Measurements from ENCODE around the gene BTBD2. TPM values are rescaled to one million over a fixed set of nuclear protein-coding genes. Genes with fewer than 3 reads are reported as not detected.
A peak's percentile ranks its signal among the peaks of the same experiment; 100 is the strongest.

Gene BTBD2
- total RNA-seq, 1 experiment from 2014 or later = 65.3 TPM

- H3K4me1 Mint-ChIP-seq (ENCODE audit: low read depth, unreplicated experiment) = peaks cover 4% of the 10 kb centered on the region
- no peak for TF ChIP-seq CTCF (IDR thresholded peaks at IDR 0.05; ENCODE audit: unreplicated experiment)
- CTCF ChIA-PET = no interaction called here
- H3K27ac Mint-ChIP-seq (ENCODE audit: unreplicated experiment) = peak overlapping the region; percentile 50
- DNase-seq = no peak
- no TSS peak for BruUV-seq (replicated peaks)
- no peaks in the 10 kb centered on the region for H3K27me3 Mint-ChIP-seq (ENCODE audit: unreplicated experiment)
- H3K36me3 Mint-ChIP-seq (ENCODE audit: insufficient read depth, unreplicated experiment) = peaks cover 31% of the 10 kb centered on the region
- intact Hi-C loops (cut with micrococcal nuclease; ENCODE audit: unreplicated experiment) = no loop called here
- H3K4me3 Mint-ChIP-seq (ENCODE audit: low read depth, unreplicated experiment) = peak overlapping the region; percentile 70
- H3K9me3 Mint-ChIP-seq (ENCODE audit: low read depth, unreplicated experiment) = no peaks in the 10 kb centered on the region
These were observed 545 bp downstream of the BTBD2 start for GRCh38 chr19:2014731-2015607.

- Mint-ChIP-seq H3K4me3 (ENCODE audit: low read depth, unreplicated experiment) (peak overlapping the region; percentile 70), H3K36me3 (ENCODE audit: insufficient read depth, unreplicated experiment) (peaks cover 31% of the 10 kb centered on the region), H3K9me3 (ENCODE audit: low read depth, unreplicated experiment) (no peaks in the 10 kb centered on the region), H3K4me1 (ENCODE audit: low read depth, unreplicated experiment) (no peaks in the 10 kb centered on the region), H3K27me3 (ENCODE audit: unreplicated experiment) (no peaks in the 10 kb centered on the region), H3K27ac (ENCODE audit: unreplicated experiment) (no peak overlapping the region)
- BruUV-seq (replicated peaks) = no TSS peak
- CTCF ChIA-PET = no interaction called here
- DNase-seq = no peak
- TF ChIP-seq CTCF (IDR thresholded peaks at IDR 0.05; ENCODE audit: unreplicated experiment) = no peak
- intact Hi-C loops (cut with micrococcal nuclease; ENCODE audit: unreplicated experiment) = no loop called here
These were observed 1.4 kb downstream of the BTBD2 start for GRCh38 chr19:2014131-2014571.

- Mint-ChIP-seq H3K36me3 (ENCODE audit: insufficient read depth, unreplicated experiment) (peaks cover 31% of the 10 kb centered on the region), H3K27me3 (ENCODE audit: unreplicated experiment) (no peaks in the 10 kb centered on the region), H3K4me1 (ENCODE audit: low read depth, unreplicated experiment) (no peaks in the 10 kb centered on the region), H3K4me3 (ENCODE audit: low read depth, unreplicated experiment) (peak overlapping the region; percentile 70), H3K9me3 (ENCODE audit: low read depth, unreplicated experiment) (no peaks in the 10 kb centered on the region), H3K27ac (ENCODE audit: unreplicated experiment) (no peak overlapping the region)
- CTCF ChIA-PET = no interaction called here
- intact Hi-C loops (cut with micrococcal nuclease; ENCODE audit: unreplicated experiment) = no loop called here
- no TSS peak for BruUV-seq (replicated peaks)
- DNase-seq = no peak
- TF ChIP-seq CTCF (IDR thresholded peaks at IDR 0.05; ENCODE audit: unreplicated experiment) = no peak
These were observed 1.9 kb downstream of the BTBD2 start for GRCh38 chr19:2013683-2013961.

GRCh38 chr19:2012941-2013682, 2.4 kb downstream of the BTBD2 start:
- H3K27ac Mint-ChIP-seq (ENCODE audit: unreplicated experiment) = no peak overlapping the region
- no peaks in the 10 kb centered on the region for H3K27me3 Mint-ChIP-seq (ENCODE audit: unreplicated experiment)
- CTCF ChIA-PET = no interaction called here
- TF ChIP-seq CTCF (IDR thresholded peaks at IDR 0.05; ENCODE audit: unreplicated experiment) = no peak
- H3K4me3 Mint-ChIP-seq (ENCODE audit: low read depth, unreplicated experiment) = peak overlapping the region; percentile 70
- intact Hi-C loops (cut with micrococcal nuclease; ENCODE audit: unreplicated experiment) = no loop called here
- peaks cover 31% of the 10 kb centered on the region for H3K36me3 Mint-ChIP-seq (ENCODE audit: insufficient read depth, unreplicated experiment)
- H3K4me1 Mint-ChIP-seq (ENCODE audit: low read depth, unreplicated experiment) = no peaks in the 10 kb centered on the region
- DNase-seq = no peak
- BruUV-seq (replicated peaks) = no TSS peak
- H3K9me3 Mint-ChIP-seq (ENCODE audit: low read depth, unreplicated experiment) = no peaks in the 10 kb centered on the region
